Stimulated activated CD8-positive, alpha-beta memory T cell treated with anti-CD3 and anti-CD28 coated beads, Interleukin-15, amount 100 ng/mL, for 4 hours (primary cell): Measurements from ENCODE around the gene CYP26C1.

Source experiments
- DNase-seq, 2 donors: peaks; one replicate each; pipeline ENCODE4 v3.0.0-alpha.2; 2020; ENCODE audit warnings: low read depth in 2 of 2

Gene CYP26C1

GRCh38 chr10:93115661-93116383 is 55.2 kb downstream of the CYP26C1 start:
- DNase-seq, result peak; percentile 16 to 28
